Osteocyte (in vitro differentiated cells): ENCODE data around the gene RAB11FIP5. TPM values are rescaled to one million over a fixed set of nuclear protein-coding genes. Genes with fewer than 3 reads are reported as not detected.

Experiments
- DNase-seq: peaks from one replicate; pipeline ENCODE4 v3.0.0; 2021; ENCODE audit warnings: mixed read lengths; ENCODE audit not compliant: unreplicated experiment; ENCODE audit errors: extremely low spot score
- H3K27ac Mint-ChIP-seq: one replicate; pipeline ENCODE4 v1.8.0; 2021; ENCODE audit warnings: mild to moderate bottlenecking, mixed read lengths; ENCODE audit not compliant: unreplicated experiment
- H3K27me3 Mint-ChIP-seq: one replicate; pipeline ENCODE4 v1.8.0; 2021; ENCODE audit warnings: mixed read lengths; ENCODE audit not compliant: unreplicated experiment
- H3K36me3 Mint-ChIP-seq: one replicate; pipeline ENCODE4 v1.8.0; 2021; ENCODE audit warnings: mixed read lengths; ENCODE audit not compliant: unreplicated experiment
- H3K4me1 Mint-ChIP-seq: one replicate; pipeline ENCODE4 v1.8.0; 2021; ENCODE audit warnings: mixed read lengths; ENCODE audit not compliant: unreplicated experiment
- H3K4me3 Mint-ChIP-seq: one replicate; pipeline ENCODE4 v1.8.0; 2021; ENCODE audit warnings: mild to moderate bottlenecking, moderate library complexity, mixed read lengths; ENCODE audit not compliant: unreplicated experiment
- H3K9me3 Mint-ChIP-seq: one replicate; pipeline ENCODE4 v1.8.0; 2021; ENCODE audit warnings: mixed read lengths; ENCODE audit not compliant: unreplicated experiment
- total RNA-seq: library from RNA; stranded (reverse); gene quantifications from 2 replicates; pipeline ENCODE4 v1.2.1, GENCODE V29; 2021
- TF ChIP-seq, protein P1 (sequence below): fragments of 200-600 bp; sonication (generic); IDR thresholded peaks from 2 replicates; pipeline ENCODE4 v1.5.0; 2021; ENCODE audit warnings: antibody characterized with exemption, mild to moderate bottlenecking, moderate library complexity

The RAB11FIP5 gene
- total RNA-seq, 1 donor from 2014 or later, result 35.5 TPM

GRCh38 chr2:73082523-73083410, 30.0 kb downstream of the RAB11FIP5 start:
- H3K4me3 Mint-ChIP-seq, result no peak overlapping the region

DNA sequence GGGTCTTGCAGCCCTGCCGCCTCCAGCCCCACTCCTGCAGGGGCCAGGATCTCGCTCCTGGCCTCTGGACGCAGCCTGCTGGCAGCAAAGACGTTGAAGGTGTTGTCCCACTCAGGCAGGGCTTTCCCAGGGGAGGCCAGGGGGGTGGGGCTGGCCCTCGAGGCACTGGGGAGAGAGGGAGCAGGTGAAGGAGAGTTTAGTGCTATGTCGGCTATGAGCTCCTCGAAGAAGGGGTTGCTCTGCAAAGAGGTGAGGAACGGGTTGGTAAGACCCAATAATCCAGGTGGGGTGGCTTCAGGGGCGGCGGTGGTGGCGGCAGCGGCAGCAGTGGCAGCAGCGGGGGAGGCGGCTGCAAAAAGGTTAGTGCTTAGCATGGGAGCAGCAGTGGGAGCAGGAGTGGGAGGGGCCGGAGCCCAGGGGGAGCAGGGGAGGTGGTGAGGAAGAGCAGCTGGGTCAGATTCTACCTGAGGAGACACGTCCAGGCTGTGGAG, 31.5 kb downstream of the RAB11FIP5 start:
- TF ChIP-seq, protein P1, sequence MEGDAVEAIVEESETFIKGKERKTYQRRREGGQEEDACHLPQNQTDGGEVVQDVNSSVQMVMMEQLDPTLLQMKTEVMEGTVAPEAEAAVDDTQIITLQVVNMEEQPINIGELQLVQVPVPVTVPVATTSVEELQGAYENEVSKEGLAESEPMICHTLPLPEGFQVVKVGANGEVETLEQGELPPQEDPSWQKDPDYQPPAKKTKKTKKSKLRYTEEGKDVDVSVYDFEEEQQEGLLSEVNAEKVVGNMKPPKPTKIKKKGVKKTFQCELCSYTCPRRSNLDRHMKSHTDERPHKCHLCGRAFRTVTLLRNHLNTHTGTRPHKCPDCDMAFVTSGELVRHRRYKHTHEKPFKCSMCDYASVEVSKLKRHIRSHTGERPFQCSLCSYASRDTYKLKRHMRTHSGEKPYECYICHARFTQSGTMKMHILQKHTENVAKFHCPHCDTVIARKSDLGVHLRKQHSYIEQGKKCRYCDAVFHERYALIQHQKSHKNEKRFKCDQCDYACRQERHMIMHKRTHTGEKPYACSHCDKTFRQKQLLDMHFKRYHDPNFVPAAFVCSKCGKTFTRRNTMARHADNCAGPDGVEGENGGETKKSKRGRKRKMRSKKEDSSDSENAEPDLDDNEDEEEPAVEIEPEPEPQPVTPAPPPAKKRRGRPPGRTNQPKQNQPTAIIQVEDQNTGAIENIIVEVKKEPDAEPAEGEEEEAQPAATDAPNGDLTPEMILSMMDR, result no peak
- H3K9me3 Mint-ChIP-seq, result no peaks in the 10 kb centered on the region
- H3K27ac Mint-ChIP-seq, result no peak overlapping the region
- H3K27me3 Mint-ChIP-seq, result no peaks in the 10 kb centered on the region
- no peak for DNase-seq
- peaks cover 3% of the 10 kb centered on the region for H3K4me1 Mint-ChIP-seq
- no peak overlapping the region for H3K4me3 Mint-ChIP-seq
- H3K36me3 Mint-ChIP-seq, result peaks cover 12% of the 10 kb centered on the region

More at GRCh38 chr2:73082523-73083410, 30.0 kb downstream of the RAB11FIP5 start:
- no peak for DNase-seq
- no peak overlapping the region for H3K27ac Mint-ChIP-seq
- no peaks in the 10 kb centered on the region for H3K9me3 Mint-ChIP-seq
- H3K36me3 Mint-ChIP-seq, result peaks cover 14% of the 10 kb centered on the region
- TF ChIP-seq, protein P1, result no peak
- peaks cover 3% of the 10 kb centered on the region for H3K4me1 Mint-ChIP-seq
- H3K27me3 Mint-ChIP-seq, result no peaks in the 10 kb centered on the region

DNA sequence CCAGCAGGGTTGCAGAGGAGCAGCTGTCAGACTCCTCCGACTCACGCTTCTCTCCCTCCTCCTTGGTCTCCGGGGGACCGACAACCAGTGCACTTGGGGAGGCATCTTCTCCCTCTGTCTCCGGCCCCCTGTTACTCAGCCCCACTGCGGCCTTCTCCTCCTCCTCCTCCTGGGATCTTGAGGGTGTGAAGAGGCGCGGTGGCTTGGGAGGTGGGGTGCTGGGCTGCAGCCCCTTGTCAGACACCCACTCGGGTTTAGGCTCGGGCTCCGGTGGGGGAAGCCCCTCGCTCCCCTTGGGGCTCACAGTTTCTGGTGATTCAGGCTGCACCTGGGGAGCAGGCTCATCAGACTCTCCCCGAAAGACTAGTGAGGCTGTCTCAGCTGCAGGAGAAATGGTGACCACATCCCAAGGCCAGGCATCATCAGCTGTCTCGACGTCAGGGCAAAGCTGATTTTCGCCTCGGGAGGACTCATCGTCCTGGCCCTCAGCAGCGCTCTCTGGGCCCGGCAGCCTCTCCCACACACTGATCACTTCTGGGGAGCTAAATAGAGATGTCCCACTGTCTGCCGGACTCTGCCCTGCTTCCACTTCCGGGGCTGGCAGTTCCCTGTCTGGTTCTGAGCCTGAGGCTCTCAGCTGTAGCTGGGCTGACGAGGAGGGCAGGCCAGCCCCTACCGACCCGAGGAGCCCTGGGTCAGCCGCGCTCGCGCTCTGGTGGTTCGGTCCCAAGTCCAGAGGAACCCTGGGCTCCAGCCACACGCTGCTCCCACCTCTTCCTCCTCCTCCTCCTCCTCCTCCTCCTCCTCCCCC, 32.2 kb downstream of the RAB11FIP5 start:
- Mint-ChIP-seq H3K36me3 (peaks cover 12% of the 10 kb centered on the region), H3K9me3 (no peaks in the 10 kb centered on the region), H3K4me1 (no peaks in the 10 kb centered on the region), H3K4me3 (no peak overlapping the region), H3K27me3 (no peaks in the 10 kb centered on the region), H3K27ac (no peak overlapping the region)
- no peak for DNase-seq
- TF ChIP-seq, protein P1, result no peak

DNA sequence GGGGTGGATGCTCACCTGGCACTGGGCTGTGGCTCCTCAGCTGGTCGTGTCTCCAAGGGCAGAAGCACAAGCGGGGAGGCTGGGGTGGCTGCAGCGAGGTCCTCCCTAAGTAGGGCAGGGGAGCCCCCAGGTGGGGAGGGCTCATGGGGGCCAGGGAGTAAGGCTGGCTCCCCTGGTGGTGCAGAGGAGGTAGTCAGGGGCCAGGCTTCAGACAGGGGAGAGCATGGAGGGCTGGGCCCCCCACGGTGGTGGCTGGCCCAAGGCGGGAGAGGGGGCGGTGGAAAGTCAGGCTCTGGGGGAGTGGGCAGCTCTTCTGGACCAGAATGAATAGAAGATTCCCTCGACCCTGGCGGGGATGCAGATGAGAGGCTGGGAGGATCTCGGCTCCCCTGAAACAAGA, 33.1 kb downstream of the RAB11FIP5 start:
- TF ChIP-seq, protein P1, result no peak
- Mint-ChIP-seq H3K36me3 (peaks cover 12% of the 10 kb centered on the region), H3K27me3 (no peaks in the 10 kb centered on the region), H3K4me1 (no peaks in the 10 kb centered on the region), H3K9me3 (no peaks in the 10 kb centered on the region), H3K27ac (no peak overlapping the region), H3K4me3 (no peak overlapping the region)
- no peak for DNase-seq
